ENCODE data around the gene DNAJC9. TPM values are rescaled to one million over a fixed set of nuclear protein-coding genes. Genes with fewer than 3 reads are reported as not detected.
"Not testable (repeated sequence)": the region's sequence is repeated elsewhere in the genome, so short reads cannot be mapped to it uniquely, and the experiment has no call there.

Gene DNAJC9
- total RNA-seq, 2 experiments from 2014 or later: 15.4 to 15.8 TPM

- ChIA-PET POLR2A (no interaction called here), CTCF (no interaction called here)
- Histone ChIP-seq H3K36me3 (ENCODE audit: insufficient read depth, low read length) (no peaks in the 10 kb centered on the region), H3K4me1 (ENCODE audit: insufficient read depth, low read length) (no peaks in the 10 kb centered on the region), H3K9me3 (ENCODE audit: control insufficient read depth in 1 of 2, insufficient read depth in 1 of 2, low read length in 2 of 2) (no peaks in the 10 kb centered on the region), H3K27ac (ENCODE audit: low read depth in 1 of 2, low read length in 2 of 2) (no peak overlapping the region), H3K27me3 (ENCODE audit: control insufficient read depth in 1 of 2, insufficient read depth in 2 of 2, low read length in 2 of 2) (no peaks in the 10 kb centered on the region), H3K4me3 (ENCODE audit: low read length) (no peak overlapping the region)
- ATAC-seq (ENCODE audit: poor library complexity): no peak
- no peaks in the 10 kb centered on the region for H3K4me1 Mint-ChIP-seq (ENCODE audit: low read depth)
- peaks cover 2% of the 10 kb centered on the region for H3K9me3 Mint-ChIP-seq
- no peak overlapping the region for H3K4me3 Mint-ChIP-seq
- intact Hi-C loops (cut with DNase I, micrococcal nuclease): loop anchor here in 1 of 2 experiments (5.0 kb wide), 1 partner anchor 380 kb away; the partner anchor contains the start of gene MYOZ1
- no peak for DNase-seq
- no peaks in the 10 kb centered on the region for H3K36me3 Mint-ChIP-seq (ENCODE audit: low read depth)
- H3K27ac Mint-ChIP-seq: no peak overlapping the region
- H3K27me3 Mint-ChIP-seq: no peaks in the 10 kb centered on the region
- TF ChIP-seq CTCF (IDR thresholded peaks at IDR 0.05): no peak
Observed at GRCh38 chr10:73262105-73262730, 15.2 kb upstream of the DNAJC9 start.

GRCh38 chr10:73261362-73261995 lies 14.4 kb upstream of the DNAJC9 start:
- no peaks in the 10 kb centered on the region for H3K4me1 ChIP-seq (ENCODE audit: insufficient read depth, low read length)
- Mint-ChIP-seq H3K4me1 (ENCODE audit: low read depth) (no peaks in the 10 kb centered on the region), H3K9me3 (peaks cover 2% of the 10 kb centered on the region), H3K36me3 (ENCODE audit: low read depth) (no peaks in the 10 kb centered on the region), H3K4me3 (no peak overlapping the region), H3K27ac (no peak overlapping the region), H3K27me3 (no peaks in the 10 kb centered on the region)
- TF ChIP-seq CTCF (IDR thresholded peaks at IDR 0.05): no peak
- intact Hi-C loops (cut with DNase I, micrococcal nuclease): loop anchor here in 1 of 2 experiments (5.0 kb wide), 1 partner anchor 381 kb away; the partner anchor contains the start of gene MYOZ1
- DNase-seq (no peak), ATAC-seq (ENCODE audit: poor library complexity) (no peak)
- no peak overlapping the region for H3K27ac ChIP-seq (ENCODE audit: low read depth in 1 of 2, low read length in 2 of 2)
- CTCF ChIA-PET: no interaction called here
- H3K9me3 ChIP-seq (ENCODE audit: control insufficient read depth in 1 of 2, insufficient read depth in 1 of 2, low read length in 2 of 2): no peaks in the 10 kb centered on the region
- no peaks in the 10 kb centered on the region for H3K27me3 ChIP-seq (ENCODE audit: control insufficient read depth in 1 of 2, insufficient read depth in 2 of 2, low read length in 2 of 2)
- no peak overlapping the region for H3K4me3 ChIP-seq (ENCODE audit: low read length)
- POLR2A ChIA-PET: no interaction called here
- no peaks in the 10 kb centered on the region for H3K36me3 ChIP-seq (ENCODE audit: insufficient read depth, low read length)

- H3K4me1 ChIP-seq (ENCODE audit: insufficient read depth, low read length); ATAC-seq (ENCODE audit: poor library complexity); H3K4me3 ChIP-seq (ENCODE audit: low read length); H3K27ac Mint-ChIP-seq; H3K36me3 ChIP-seq (ENCODE audit: insufficient read depth, low read length); H3K4me3 Mint-ChIP-seq; H3K9me3 Mint-ChIP-seq; CTCF ChIA-PET; H3K27me3 ChIP-seq (ENCODE audit: control insufficient read depth in 1 of 2, insufficient read depth in 2 of 2, low read length in 2 of 2); H3K27me3 Mint-ChIP-seq; H3K9me3 ChIP-seq (ENCODE audit: control insufficient read depth in 1 of 2, insufficient read depth in 1 of 2, low read length in 2 of 2); H3K27ac ChIP-seq (ENCODE audit: low read depth in 1 of 2, low read length in 2 of 2); H3K36me3 Mint-ChIP-seq (ENCODE audit: low read depth); DNase-seq; H3K4me1 Mint-ChIP-seq (ENCODE audit: low read depth): not testable (repeated sequence)
- intact Hi-C loops (cut with DNase I, micrococcal nuclease): loop anchor here in 1 of 2 experiments (10.0 kb wide), 1 partner anchor 486 kb away; the partner anchor contains the start of gene SEC24C
- POLR2A ChIA-PET: interaction anchor here (1.3 kb wide), 1 partner anchor 11 kb away, joined by 5 read pairs; the partner anchor contains the start of gene DNAJC9
Observed at GRCh38 chr10:73258612-73259011, 11.6 kb upstream of the DNAJC9 start.
